Activated CD4-positive, alpha-beta T cell treated with anti-CD3 and anti-CD28 coated beads, Interleukin-2, amount 50 U/mL, for 24 hours (primary cell): ENCODE measurements around the gene CACNG4.

Experiments
- DNase-seq, 2 donors: peaks; one replicate each; pipeline ENCODE4 v3.0.0-alpha.2; 2020; ENCODE audit warnings: low read depth in 1 of 2, low spot score in 1 of 2

CACNG4 gene

GRCh38 chr17:67056746-67057490, 92.4 kb downstream of the CACNG4 start:
- DNase-seq, result no peak

- DNase-seq, result no peak
Observed at GRCh38 chr17:67058036-67058435, 93.5 kb downstream of the CACNG4 start.

GRCh38 chr17:67059372-67059771, 94.9 kb downstream of the CACNG4 start:
- DNase-seq, result no peak

- no peak for DNase-seq
Observed at GRCh38 chr17:67063141-67063540, 98.6 kb downstream of the CACNG4 start.

GRCh38 chr17:67066717-67067116, 102.2 kb downstream of the CACNG4 start:
- no peak for DNase-seq

GRCh38 chr17:67067571-67068482, 103.3 kb downstream of the CACNG4 start:
- DNase-seq, result no peak

GRCh38 chr17:67068999-67069398, 104.5 kb downstream of the CACNG4 start:
- DNase-seq, result no peak

- no peak for DNase-seq
Observed at GRCh38 chr17:67069603-67070136, 105.2 kb downstream of the CACNG4 start.

- DNase-seq, result no peak
Observed at GRCh38 chr17:67071595-67071994, 107.1 kb downstream of the CACNG4 start.

GRCh38 chr17:67072885-67073284, 108.4 kb downstream of the CACNG4 start:
- DNase-seq, result no peak

- DNase-seq, result no peak
Observed at GRCh38 chr17:67074781-67075180, 110.3 kb downstream of the CACNG4 start.

GRCh38 chr17:67076290-67076689, 111.8 kb downstream of the CACNG4 start:
- no peak for DNase-seq

- no peak for DNase-seq
Observed at GRCh38 chr17:67078292-67078691, 113.8 kb downstream of the CACNG4 start.

- no peak for DNase-seq
Observed at GRCh38 chr17:67079491-67079890, 115.0 kb downstream of the CACNG4 start.

- DNase-seq, result no peak
Observed at GRCh38 chr17:67080804-67081203, 116.3 kb downstream of the CACNG4 start.

- DNase-seq, result no peak
Observed at GRCh38 chr17:67082107-67082506, 117.6 kb downstream of the CACNG4 start.
